DOHH2 (cell line): ENCODE results near the gene VPS8.

Experiments
- H3F3A ChIP-seq: fragments of 200-600 bp; sonication (generic), shearing (Covaris generic); 2 replicates; pipeline ENCODE4 v1.6.0; 2016; ENCODE audit warnings: antibody characterized with exemption, mild to moderate bottlenecking; ENCODE audit not compliant: control insufficient read depth, insufficient read depth
- H3K27ac ChIP-seq: fragments of 200-600 bp; sonication (generic); 2 replicates; pipeline ENCODE4 v1.5.1; 2014; ENCODE audit warnings: low read depth, mild to moderate bottlenecking, low read length, moderate library complexity
- H3K27me3 ChIP-seq: fragments of 200-600 bp; sonication (generic); 2 replicates; pipeline ENCODE4 v1.6.1; 2014; ENCODE audit warnings: mild to moderate bottlenecking, low read length, mixed read lengths; ENCODE audit not compliant: control insufficient read depth
- H3K36me3 ChIP-seq: fragments of 200-600 bp; sonication (generic); 2 replicates; pipeline ENCODE4 v1.6.1; 2014; ENCODE audit warnings: mild to moderate bottlenecking, low read length, moderate library complexity, mixed read lengths; ENCODE audit not compliant: control insufficient read depth
- H3K4me1 ChIP-seq: fragments of 200-600 bp; sonication (generic); 2 replicates; pipeline ENCODE4 v1.6.1; 2014; ENCODE audit warnings: mild to moderate bottlenecking, low read length, mixed read lengths; ENCODE audit not compliant: control insufficient read depth
- H3K4me2 ChIP-seq: fragments of 200-600 bp; sonication (generic); 2 replicates; pipeline ENCODE4 v1.6.0; 2014; ENCODE audit warnings: mild to moderate bottlenecking, low read length, moderate library complexity
- H3K4me3 ChIP-seq: fragments of 200-600 bp; sonication (generic); 2 replicates; pipeline ENCODE4 v1.5.1; 2014; ENCODE audit warnings: mild to moderate bottlenecking, low read length, mixed read lengths
- H3K79me2 ChIP-seq: fragments of 200-600 bp; sonication (generic); 2 replicates; pipeline ENCODE4 v1.6.1; 2014; ENCODE audit warnings: mild to moderate bottlenecking, low read length, mixed read lengths; ENCODE audit not compliant: control insufficient read depth
- H3K9me2 ChIP-seq: fragments of 200-600 bp; sonication (generic); replicated peaks from 2 replicates; pipeline ENCODE4 v1.6.1; 2014; ENCODE audit warnings: mild to moderate bottlenecking, low read length, mixed read lengths; ENCODE audit not compliant: control insufficient read depth
- H3K9me3 ChIP-seq: fragments of 200-600 bp; sonication (generic); 2 replicates; pipeline ENCODE4 v1.6.1; 2014; ENCODE audit warnings: antibody characterized with exemption, low read length, mixed read lengths; ENCODE audit not compliant: control insufficient read depth, insufficient read depth
- H4K20me1 ChIP-seq: fragments of 200-600 bp; sonication (generic); 2 replicates; pipeline ENCODE4 v1.6.0; 2014; ENCODE audit warnings: low read depth, mild to moderate bottlenecking, antibody characterized with exemption, low read length, moderate library complexity; ENCODE audit not compliant: control insufficient read depth, insufficient read depth
- EZH2phosphoT487 ChIP-seq: fragments of 200-600 bp; sonication (generic); IDR thresholded peaks from 2 replicates; pipeline ENCODE4 v1.6.1; 2017; ENCODE audit warnings: borderline replicate concordance, mild to moderate bottlenecking, antibody characterized with exemption, low read length, moderate library complexity, mixed read lengths
- TF ChIP-seq, protein P1 (sequence below): fragments of 200-600 bp; sonication (generic); IDR thresholded peaks from one replicate; pipeline ENCODE4 v1.5.1; 2014; ENCODE audit warnings: antibody characterized with exemption, mild to moderate bottlenecking, low read depth, low read length; ENCODE audit not compliant: poor library complexity, severe bottlenecking

Gene VPS8

DNA sequence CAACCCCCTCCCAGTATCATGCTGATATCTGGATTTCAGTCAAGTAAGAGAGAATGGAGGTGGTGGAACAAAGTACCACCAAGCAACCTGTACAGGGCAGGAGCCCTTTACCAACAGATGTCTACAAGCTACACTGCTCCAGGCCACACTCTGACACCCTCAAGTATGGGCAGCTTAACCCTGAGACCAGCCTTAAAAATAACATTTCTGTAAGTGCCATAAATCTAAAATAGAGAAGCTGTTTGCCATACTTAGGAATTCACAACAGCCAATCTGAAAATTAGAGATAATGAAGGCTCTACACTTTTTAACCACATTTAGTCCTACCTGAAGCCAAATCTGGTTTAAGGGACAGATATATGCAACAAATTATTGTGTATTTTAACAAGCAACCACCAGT, 281.1 kb downstream of the VPS8 start:
- H3K27ac ChIP-seq: no peak overlapping the region

DNA sequence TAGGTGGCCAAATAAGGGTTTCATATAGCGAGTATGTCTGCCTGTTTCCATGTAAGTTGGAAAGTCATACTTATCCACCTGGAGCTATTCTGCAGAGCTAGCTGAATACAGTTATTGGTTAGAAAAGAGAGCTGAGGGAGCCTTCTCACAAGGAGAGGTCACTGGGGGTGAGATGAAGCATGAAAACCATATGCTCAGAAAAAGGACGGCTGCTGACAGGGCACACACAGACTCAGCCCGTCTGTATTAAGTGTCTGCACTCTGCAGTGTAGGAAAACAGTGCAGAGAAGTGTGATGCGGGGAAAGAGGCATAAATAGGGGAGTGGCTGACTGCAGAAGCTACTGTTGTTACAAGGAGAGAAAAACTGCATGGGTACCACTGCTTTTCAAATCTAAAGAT, 282.7 kb downstream of the VPS8 start:
- Histone ChIP-seq H3K9me3 (no peaks in the 10 kb centered on the region), H3K4me3 (no peak overlapping the region), H3K4me1 (no peaks in the 10 kb centered on the region), H3K4me2 (no peak overlapping the region), H4K20me1 (no peaks in the 10 kb centered on the region), H3K27me3 (peaks cover 9% of the 10 kb centered on the region), H3K27ac (no peak overlapping the region), H3K36me3 (no peaks in the 10 kb centered on the region), H3F3A (no peaks in the 10 kb centered on the region), H3K79me2 (no peaks in the 10 kb centered on the region), H3K9me2 (no peaks in the 10 kb centered on the region)
- no peak for TF ChIP-seq EZH2phosphoT487
- TF ChIP-seq, protein P1, sequence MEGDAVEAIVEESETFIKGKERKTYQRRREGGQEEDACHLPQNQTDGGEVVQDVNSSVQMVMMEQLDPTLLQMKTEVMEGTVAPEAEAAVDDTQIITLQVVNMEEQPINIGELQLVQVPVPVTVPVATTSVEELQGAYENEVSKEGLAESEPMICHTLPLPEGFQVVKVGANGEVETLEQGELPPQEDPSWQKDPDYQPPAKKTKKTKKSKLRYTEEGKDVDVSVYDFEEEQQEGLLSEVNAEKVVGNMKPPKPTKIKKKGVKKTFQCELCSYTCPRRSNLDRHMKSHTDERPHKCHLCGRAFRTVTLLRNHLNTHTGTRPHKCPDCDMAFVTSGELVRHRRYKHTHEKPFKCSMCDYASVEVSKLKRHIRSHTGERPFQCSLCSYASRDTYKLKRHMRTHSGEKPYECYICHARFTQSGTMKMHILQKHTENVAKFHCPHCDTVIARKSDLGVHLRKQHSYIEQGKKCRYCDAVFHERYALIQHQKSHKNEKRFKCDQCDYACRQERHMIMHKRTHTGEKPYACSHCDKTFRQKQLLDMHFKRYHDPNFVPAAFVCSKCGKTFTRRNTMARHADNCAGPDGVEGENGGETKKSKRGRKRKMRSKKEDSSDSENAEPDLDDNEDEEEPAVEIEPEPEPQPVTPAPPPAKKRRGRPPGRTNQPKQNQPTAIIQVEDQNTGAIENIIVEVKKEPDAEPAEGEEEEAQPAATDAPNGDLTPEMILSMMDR: no peak

More for the DNA sequence above, 281.1 kb downstream of the VPS8 start:
- H3K9me2 ChIP-seq: no peaks in the 10 kb centered on the region
- no peaks in the 10 kb centered on the region for H3F3A ChIP-seq
- no peaks in the 10 kb centered on the region for H4K20me1 ChIP-seq
- H3K4me3 ChIP-seq: no peak overlapping the region
- no peaks in the 10 kb centered on the region for H3K9me3 ChIP-seq
- no peak overlapping the region for H3K4me2 ChIP-seq
- peaks cover 5% of the 10 kb centered on the region for H3K27me3 ChIP-seq
- H3K79me2 ChIP-seq: no peaks in the 10 kb centered on the region
- no peaks in the 10 kb centered on the region for H3K4me1 ChIP-seq
- no peaks in the 10 kb centered on the region for H3K36me3 ChIP-seq
- no peak for TF ChIP-seq EZH2phosphoT487
- TF ChIP-seq, protein P1: no peak
